ENCODE measurements around the gene C19orf12. TPM values are rescaled to one million over a fixed set of nuclear protein-coding genes. Genes with fewer than 3 reads are reported as not detected.

The C19orf12 gene
- total and polyA plus RNA-seq, 2 donors: 18.1 to 27.5 TPM

DNA sequence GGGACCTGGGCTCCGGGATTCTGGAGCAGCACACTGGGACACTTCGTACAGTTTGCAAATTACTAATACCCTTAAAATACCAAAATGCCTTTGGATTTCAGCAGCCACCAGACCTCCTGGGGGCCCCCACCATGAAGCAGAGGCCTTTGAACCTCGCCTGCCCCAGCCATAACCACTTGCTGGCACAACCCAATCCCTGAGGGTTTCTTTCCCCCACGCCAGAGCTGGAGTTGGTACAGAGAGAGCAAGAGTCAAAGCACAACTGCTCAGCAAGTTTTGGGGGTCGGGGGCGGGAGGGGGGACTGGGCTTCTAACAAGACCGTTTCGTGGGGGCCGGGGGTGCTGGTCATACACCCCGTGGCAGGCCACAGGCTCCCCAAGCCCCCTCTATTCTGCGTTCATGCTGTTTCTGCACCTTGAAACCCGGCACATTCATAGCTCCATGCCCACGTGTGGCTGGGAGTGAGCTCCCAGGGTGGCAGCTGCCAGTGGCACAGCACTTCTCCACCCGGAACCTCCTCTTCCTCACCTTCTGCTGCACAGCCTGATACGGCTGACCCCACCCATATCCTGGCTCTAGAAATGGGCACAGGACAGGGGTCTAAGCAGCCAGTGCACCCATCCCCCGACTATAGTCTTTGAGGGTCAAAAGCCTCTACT lies 32.7 kb downstream of the C19orf12 start:
- no peak overlapping the region for H3K27ac ChIP-seq (ENCODE audit: low read depth in 1 of 2, low read length in 1 of 2)
- 92% methylated on average over 16 of the region's 16 CpGs for WGBS
- peaks cover 45 to 59% of the 10 kb centered on the region in 2 donors for H3K4me1 ChIP-seq (ENCODE audit: control insufficient read depth in 2 of 2, insufficient read depth in 2 of 2, low read length in 2 of 2)
- H3K4me3 ChIP-seq (ENCODE audit: low read length in 2 of 2): no peak overlapping the region
- no peaks in the 10 kb centered on the region for H3K9me3 ChIP-seq (ENCODE audit: control insufficient read depth in 2 of 2, insufficient read depth in 1 of 2, low read length in 1 of 2)
- no peak for DNase-seq (ENCODE audit: low read depth in 6 of 9, low spot score in 9 of 9)
- H3K27me3 ChIP-seq (ENCODE audit: control insufficient read depth in 2 of 2, insufficient read depth in 1 of 2, low read length in 1 of 2): no peaks in the 10 kb centered on the region
- H3K36me3 ChIP-seq (ENCODE audit: control insufficient read depth in 2 of 2, insufficient read depth in 2 of 2, low read length in 1 of 2): peaks cover 1 to 3% of the 10 kb centered on the region in 2 donors

DNA sequence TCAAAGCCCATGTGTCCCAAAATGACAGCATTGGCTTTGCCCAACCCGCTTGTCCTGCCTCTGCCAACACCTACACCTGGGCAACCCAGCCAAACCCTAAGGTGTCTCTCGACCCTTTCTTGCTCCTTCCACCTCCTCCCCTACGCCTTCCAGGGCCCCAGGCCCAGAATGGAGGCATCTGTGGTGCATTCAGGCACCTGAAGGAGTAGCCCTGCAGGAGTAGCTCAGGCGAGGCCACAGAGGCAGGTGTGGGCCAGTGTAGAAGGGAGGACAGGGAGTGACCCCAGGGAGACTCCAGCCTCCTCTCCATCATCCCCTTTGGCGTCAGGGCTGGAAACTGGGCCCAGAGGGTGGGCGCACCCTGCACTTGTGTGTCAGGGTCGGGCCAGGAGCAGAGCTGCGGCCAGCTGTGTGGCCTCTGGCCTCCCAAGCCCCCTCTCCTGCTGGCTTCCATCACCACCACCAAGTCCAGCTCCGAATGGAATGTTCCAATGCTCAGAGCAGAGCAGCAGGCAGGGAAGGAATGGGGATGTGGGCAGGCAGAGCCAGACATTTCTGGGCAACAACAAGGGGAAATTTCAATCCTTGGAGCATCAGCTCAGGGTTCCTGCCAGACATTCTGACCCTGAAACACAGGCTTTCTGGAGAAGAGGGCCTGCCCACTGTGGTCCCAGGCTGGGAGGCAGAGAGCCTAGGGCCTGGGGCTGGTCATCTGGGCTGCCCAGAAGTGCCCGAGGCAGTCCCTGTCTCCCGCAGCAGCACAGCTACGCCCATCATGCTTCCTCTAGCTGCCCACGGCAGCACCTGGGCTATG lies 33.4 kb downstream of the C19orf12 start:
- 96% methylated on average over 13 of the region's 13 CpGs for WGBS
- no peak overlapping the region for H3K27ac ChIP-seq (ENCODE audit: low read depth in 1 of 2, low read length in 1 of 2)
- no peaks in the 10 kb centered on the region for H3K9me3 ChIP-seq (ENCODE audit: control insufficient read depth in 2 of 2, insufficient read depth in 1 of 2, low read length in 1 of 2)
- H3K4me1 ChIP-seq (ENCODE audit: control insufficient read depth in 2 of 2, insufficient read depth in 2 of 2, low read length in 2 of 2): peaks cover 52 to 67% of the 10 kb centered on the region in 2 donors
- no peaks in the 10 kb centered on the region for H3K27me3 ChIP-seq (ENCODE audit: control insufficient read depth in 2 of 2, insufficient read depth in 1 of 2, low read length in 1 of 2)
- peaks cover 3 to 4% of the 10 kb centered on the region in 2 donors for H3K36me3 ChIP-seq (ENCODE audit: control insufficient read depth in 2 of 2, insufficient read depth in 2 of 2, low read length in 1 of 2)
- no peak overlapping the region for H3K4me3 ChIP-seq (ENCODE audit: low read length in 2 of 2)
- no peak for DNase-seq (ENCODE audit: low read depth in 6 of 9, low spot score in 9 of 9)

DNA sequence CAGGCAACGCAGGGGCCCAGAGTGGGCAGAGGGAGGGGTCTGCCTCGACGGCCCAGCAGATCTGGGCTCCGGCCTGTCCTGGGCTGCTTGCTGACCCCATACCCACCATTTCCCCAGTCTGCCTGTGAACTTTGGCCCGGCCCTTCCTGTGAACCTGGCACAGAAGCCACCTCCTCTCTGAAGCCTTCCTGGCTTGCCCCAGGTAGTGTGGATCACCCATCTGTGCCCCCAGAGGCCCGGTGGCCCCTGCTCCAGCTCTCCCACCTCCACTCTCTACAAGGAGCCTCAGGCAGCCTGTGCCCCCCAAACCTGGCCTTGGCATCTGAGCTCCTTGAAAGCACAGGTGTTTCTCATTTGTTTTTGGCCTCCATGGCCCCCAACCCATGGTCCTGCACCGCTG lies 34.1 kb downstream of the C19orf12 start:
- Histone ChIP-seq H3K27ac (ENCODE audit: low read depth in 1 of 2, low read length in 1 of 2) (peak overlapping the region; percentile 87 to 91), H3K27me3 (ENCODE audit: control insufficient read depth in 2 of 2, insufficient read depth in 1 of 2, low read length in 1 of 2) (no peaks in the 10 kb centered on the region), H3K4me1 (ENCODE audit: control insufficient read depth in 2 of 2, insufficient read depth in 2 of 2, low read length in 2 of 2) (peaks cover 57 to 74% of the 10 kb centered on the region in 2 donors), H3K36me3 (ENCODE audit: control insufficient read depth in 2 of 2, insufficient read depth in 2 of 2, low read length in 1 of 2) (peaks cover 4 to 5% of the 10 kb centered on the region in 2 donors), H3K4me3 (ENCODE audit: low read length in 2 of 2) (peak overlapping the region; percentile 18 to 30), H3K9me3 (ENCODE audit: control insufficient read depth in 2 of 2, insufficient read depth in 1 of 2, low read length in 1 of 2) (no peaks in the 10 kb centered on the region)
- no peak for DNase-seq (ENCODE audit: low read depth in 6 of 9, low spot score in 9 of 9)
- 42% methylated on average over 7 of the region's 7 CpGs for WGBS

GRCh38 chr19:29680447-29680846 lies 34.6 kb downstream of the C19orf12 start:
- peak in 6 of 9 donors; percentile 64 to 92 (median 83) for DNase-seq (ENCODE audit: low read depth in 6 of 9, low spot score in 9 of 9)
- Histone ChIP-seq H3K27ac (ENCODE audit: low read depth in 1 of 2, low read length in 1 of 2) (peak overlapping the region; percentile 87 to 91), H3K27me3 (ENCODE audit: control insufficient read depth in 2 of 2, insufficient read depth in 1 of 2, low read length in 1 of 2) (no peaks in the 10 kb centered on the region), H3K4me3 (ENCODE audit: low read length in 2 of 2) (peak overlapping the region; percentile 18 to 30), H3K36me3 (ENCODE audit: control insufficient read depth in 2 of 2, insufficient read depth in 2 of 2, low read length in 1 of 2) (peaks cover 4 to 10% of the 10 kb centered on the region in 2 donors), H3K9me3 (ENCODE audit: control insufficient read depth in 2 of 2, insufficient read depth in 1 of 2, low read length in 1 of 2) (no peaks in the 10 kb centered on the region), H3K4me1 (ENCODE audit: control insufficient read depth in 2 of 2, insufficient read depth in 2 of 2, low read length in 2 of 2) (peaks cover 60 to 79% of the 10 kb centered on the region in 2 donors)
- 4% methylated on average over 12 of the region's 12 CpGs for WGBS

GRCh38 chr19:29679598-29680210 lies 35.4 kb downstream of the C19orf12 start:
- peak overlapping the region; percentile 87 to 91 for H3K27ac ChIP-seq (ENCODE audit: low read depth in 1 of 2, low read length in 1 of 2)
- no peaks in the 10 kb centered on the region for H3K27me3 ChIP-seq (ENCODE audit: control insufficient read depth in 2 of 2, insufficient read depth in 1 of 2, low read length in 1 of 2)
- no peak for DNase-seq (ENCODE audit: low read depth in 6 of 9, low spot score in 9 of 9)
- peaks cover 8 to 16% of the 10 kb centered on the region in 2 donors for H3K36me3 ChIP-seq (ENCODE audit: control insufficient read depth in 2 of 2, insufficient read depth in 2 of 2, low read length in 1 of 2)
- 79% methylated on average over 9 of the region's 9 CpGs for WGBS
- no peak overlapping the region for H3K4me3 ChIP-seq (ENCODE audit: low read length in 2 of 2)
- peaks cover 61 to 86% of the 10 kb centered on the region in 2 donors for H3K4me1 ChIP-seq (ENCODE audit: control insufficient read depth in 2 of 2, insufficient read depth in 2 of 2, low read length in 2 of 2)
- no peaks in the 10 kb centered on the region for H3K9me3 ChIP-seq (ENCODE audit: control insufficient read depth in 2 of 2, insufficient read depth in 1 of 2, low read length in 1 of 2)

DNA sequence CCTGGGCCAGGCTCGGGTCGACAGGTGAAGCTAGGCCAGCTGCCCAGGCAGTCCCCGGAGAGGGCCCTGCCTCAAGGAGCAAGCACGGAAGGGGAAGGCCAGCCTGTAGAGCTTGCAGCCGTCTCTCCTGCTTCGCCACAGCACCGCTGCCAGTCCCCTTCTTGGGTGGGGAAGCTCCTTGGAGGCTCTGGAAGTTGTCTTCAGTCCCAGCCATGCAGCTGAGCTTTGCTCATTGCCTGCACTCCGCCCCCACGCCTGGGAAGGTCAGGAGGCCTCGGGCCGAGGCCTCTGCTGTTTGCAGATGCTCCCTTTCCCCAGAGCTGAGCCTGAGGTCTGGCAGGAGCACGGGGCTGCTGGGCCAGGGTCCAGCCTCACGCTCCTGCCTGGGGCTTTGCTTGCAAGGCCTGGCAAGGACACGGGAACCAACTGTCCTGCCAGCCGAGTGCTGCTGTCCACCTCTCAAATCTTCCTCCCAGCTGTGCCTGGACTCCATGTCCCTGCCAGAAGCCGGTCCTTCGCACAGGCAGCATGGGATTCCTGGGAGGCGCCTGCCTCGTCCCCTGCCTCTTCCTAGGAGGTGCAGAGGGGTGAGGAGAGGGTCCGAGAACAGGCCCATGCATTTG lies 36.5 kb downstream of the C19orf12 start:
- Histone ChIP-seq H3K4me1 (ENCODE audit: control insufficient read depth in 2 of 2, insufficient read depth in 2 of 2, low read length in 2 of 2) (peaks cover 72 to 97% of the 10 kb centered on the region in 2 donors), H3K4me3 (ENCODE audit: low read length in 2 of 2) (no peak overlapping the region), H3K36me3 (ENCODE audit: control insufficient read depth in 2 of 2, insufficient read depth in 2 of 2, low read length in 1 of 2) (peaks cover 11 to 27% of the 10 kb centered on the region in 2 donors), H3K27me3 (ENCODE audit: control insufficient read depth in 2 of 2, insufficient read depth in 1 of 2, low read length in 1 of 2) (no peaks in the 10 kb centered on the region), H3K9me3 (ENCODE audit: control insufficient read depth in 2 of 2, insufficient read depth in 1 of 2, low read length in 1 of 2) (no peaks in the 10 kb centered on the region), H3K27ac (ENCODE audit: low read depth in 1 of 2, low read length in 1 of 2) (peak overlapping the region in 1 of 2 donors; percentile 17)
- 95% methylated on average over 20 of the region's 20 CpGs for WGBS
- no peak for DNase-seq (ENCODE audit: low read depth in 6 of 9, low spot score in 9 of 9)

DNA sequence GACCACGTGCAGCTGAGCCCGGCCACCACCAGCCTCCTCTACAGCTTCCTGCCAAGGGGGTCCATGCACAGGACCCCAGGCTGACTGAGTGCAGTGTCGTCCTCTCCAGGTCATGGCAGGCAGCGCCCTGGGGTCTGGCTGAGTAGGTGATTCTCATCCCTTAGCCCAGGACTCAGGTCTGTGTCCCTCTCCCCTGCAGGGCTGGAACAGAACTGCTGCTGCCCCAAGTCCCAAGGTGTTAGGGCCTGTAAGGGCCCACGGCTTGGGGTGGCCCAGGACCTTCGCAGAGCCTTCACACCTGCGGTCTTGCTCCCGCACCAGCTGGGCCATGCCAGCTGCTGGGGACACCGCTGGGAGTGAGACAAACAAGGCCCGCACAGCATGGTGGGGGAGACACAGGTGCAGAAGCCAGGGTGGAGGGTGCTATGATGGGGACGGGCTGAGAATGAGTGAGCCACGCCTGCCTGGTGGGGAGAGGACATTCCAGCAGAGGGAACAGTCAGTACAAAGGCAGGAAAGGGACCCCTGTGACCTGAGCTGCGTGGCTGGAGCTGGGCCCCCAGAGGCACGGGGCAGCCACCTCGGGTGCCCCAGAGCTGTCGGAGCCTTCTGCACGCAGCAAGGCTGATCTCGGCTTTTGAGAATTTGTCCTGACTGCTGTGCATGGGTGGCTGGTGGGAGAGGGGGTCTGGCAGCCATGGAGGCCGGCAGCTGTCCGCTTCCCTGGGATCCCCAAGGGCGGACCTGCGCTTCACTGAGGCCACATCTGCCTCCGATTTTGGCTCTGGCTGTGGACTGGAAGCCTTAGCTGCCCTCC lies 37.9 kb downstream of the C19orf12 start:
- peak in 4 of 9 donors; percentile 65 to 86 (median 78) for DNase-seq (ENCODE audit: low read depth in 6 of 9, low spot score in 9 of 9)
- peak overlapping the region; percentile 71 to 82 for H3K27ac ChIP-seq (ENCODE audit: low read depth in 1 of 2, low read length in 1 of 2)
- 69% methylated on average over 23 of the region's 23 CpGs for WGBS

DNA sequence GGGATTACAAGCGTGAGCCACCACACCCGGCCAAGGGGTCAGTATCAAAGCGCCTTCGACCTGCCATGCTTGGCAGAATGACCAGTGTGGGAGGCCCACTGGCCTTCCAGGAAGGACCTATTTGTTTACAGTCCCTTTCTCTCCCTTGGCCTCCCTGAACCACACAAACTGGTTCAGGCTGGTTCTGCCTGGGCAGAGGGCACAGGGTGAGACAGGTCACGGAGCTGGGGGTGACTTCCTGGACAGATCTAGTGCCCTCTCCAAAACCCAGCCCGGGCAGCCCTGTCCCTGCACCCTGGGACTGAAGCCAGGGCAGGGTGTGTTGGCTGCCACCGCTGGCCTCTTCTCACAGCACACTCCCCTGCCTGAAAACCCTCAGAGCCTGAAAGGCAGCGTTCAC lies 38.5 kb downstream of the C19orf12 start:
- H3K27ac ChIP-seq (ENCODE audit: low read depth in 1 of 2, low read length in 1 of 2): peak overlapping the region; percentile 71 to 82
- H3K36me3 ChIP-seq (ENCODE audit: control insufficient read depth in 2 of 2, insufficient read depth in 2 of 2, low read length in 1 of 2): peaks cover 11 to 27% of the 10 kb centered on the region in 2 donors
- no peak for DNase-seq (ENCODE audit: low read depth in 6 of 9, low spot score in 9 of 9)
- H3K27me3 ChIP-seq (ENCODE audit: control insufficient read depth in 2 of 2, insufficient read depth in 1 of 2, low read length in 1 of 2): no peaks in the 10 kb centered on the region
- H3K9me3 ChIP-seq (ENCODE audit: control insufficient read depth in 2 of 2, insufficient read depth in 1 of 2, low read length in 1 of 2): no peaks in the 10 kb centered on the region
- H3K4me3 ChIP-seq (ENCODE audit: low read length in 2 of 2): no peak overlapping the region
- WGBS: 77% methylated on average over 8 of the region's 8 CpGs
- H3K4me1 ChIP-seq (ENCODE audit: control insufficient read depth in 2 of 2, insufficient read depth in 2 of 2, low read length in 2 of 2): peaks cover 83 to 100% of the 10 kb centered on the region in 2 donors

More for the DNA sequence above, 37.9 kb downstream of the C19orf12 start:
- Histone ChIP-seq H3K27me3 (ENCODE audit: control insufficient read depth in 2 of 2, insufficient read depth in 1 of 2, low read length in 1 of 2) (no peaks in the 10 kb centered on the region), H3K9me3 (ENCODE audit: control insufficient read depth in 2 of 2, insufficient read depth in 1 of 2, low read length in 1 of 2) (no peaks in the 10 kb centered on the region), H3K36me3 (ENCODE audit: control insufficient read depth in 2 of 2, insufficient read depth in 2 of 2, low read length in 1 of 2) (peaks cover 11 to 27% of the 10 kb centered on the region in 2 donors), H3K4me1 (ENCODE audit: control insufficient read depth in 2 of 2, insufficient read depth in 2 of 2, low read length in 2 of 2) (peaks cover 83 to 100% of the 10 kb centered on the region in 2 donors), H3K4me3 (ENCODE audit: low read length in 2 of 2) (no peak overlapping the region)

Data from thymus (tissue), 11 donors.